ENCODE data around the gene GJD3.
"Not testable (repeated sequence)": the region's sequence is repeated elsewhere in the genome, so short reads cannot be mapped to it uniquely, and the experiment has no call there.

GJD3 gene

DNA sequence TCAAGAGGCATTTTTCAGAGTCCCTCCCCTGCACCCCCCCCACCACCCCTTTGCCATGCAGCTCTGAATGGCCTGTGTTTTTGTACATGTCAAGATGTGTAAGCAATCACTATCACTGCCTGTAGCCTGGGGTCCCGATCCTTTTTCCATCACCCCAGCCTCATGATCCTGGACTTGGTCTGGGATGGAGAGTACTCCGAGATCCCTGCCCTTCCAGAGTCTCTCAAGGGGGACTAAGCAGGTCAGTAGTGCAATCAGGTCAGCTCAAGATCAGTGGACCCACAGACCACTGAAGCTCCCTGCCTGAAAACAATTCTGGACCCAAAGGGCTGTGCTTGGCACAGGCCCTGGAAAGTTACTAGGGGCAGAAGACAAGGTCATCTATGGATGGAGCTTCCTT, 7.5 kb upstream of the GJD3 start:
- intact Hi-C loops (cut with DNase I; ENCODE audit: low total_unique reads) = no loop called here
- H3K27ac ChIP-seq = no peak overlapping the region
- no peak for DNase-seq
- H3K36me3 ChIP-seq = no peaks in the 10 kb centered on the region
- TF ChIP-seq CTCF (IDR thresholded peaks at IDR 0.05) = no peak
- no peaks in the 10 kb centered on the region for H3K4me1 ChIP-seq
- H3K4me3 ChIP-seq = no peak overlapping the region
- peaks cover 0 to 4% of the 10 kb centered on the region in 2 donors for H3K27me3 ChIP-seq
- no peaks in the 10 kb centered on the region for H3K9me3 ChIP-seq

GRCh38 chr17:40371261-40371929, 6.9 kb upstream of the GJD3 start:
- Histone ChIP-seq H3K27me3 (peaks cover 0 to 4% of the 10 kb centered on the region in 2 donors), H3K4me1 (no peaks in the 10 kb centered on the region), H3K4me3 (no peak overlapping the region), H3K36me3 (no peaks in the 10 kb centered on the region), H3K27ac (no peak overlapping the region), H3K9me3 (no peaks in the 10 kb centered on the region)
- intact Hi-C loops (cut with DNase I; ENCODE audit: low total_unique reads) = no loop called here
- TF ChIP-seq CTCF (IDR thresholded peaks at IDR 0.05) = no peak
- no peak for DNase-seq

DNA sequence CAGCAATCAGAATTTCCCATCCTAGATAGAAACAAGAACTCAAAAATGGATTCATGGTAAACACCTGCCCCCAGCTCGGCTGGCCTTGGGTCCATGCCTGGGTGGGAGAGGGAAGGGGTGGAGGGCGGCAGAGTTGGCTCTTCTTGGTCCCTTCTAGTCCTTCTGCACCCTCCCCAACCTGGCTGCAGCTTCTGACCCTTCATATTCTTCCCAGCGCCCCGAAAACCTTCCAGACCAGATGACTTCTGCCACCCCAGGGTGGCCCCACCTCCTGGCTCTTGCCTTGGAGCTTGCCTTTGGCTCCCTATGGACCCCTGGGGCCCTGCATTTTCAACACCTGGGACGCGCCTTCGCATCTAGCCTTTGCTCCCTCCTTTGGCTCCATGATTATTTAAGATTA, 5.4 kb upstream of the GJD3 start:
- Histone ChIP-seq H3K4me1 (no peaks in the 10 kb centered on the region), H3K36me3 (no peaks in the 10 kb centered on the region), H3K27ac (no peak overlapping the region), H3K4me3 (no peak overlapping the region), H3K27me3 (peaks cover 0 to 3% of the 10 kb centered on the region in 2 donors), H3K9me3 (no peaks in the 10 kb centered on the region)
- TF ChIP-seq CTCF (IDR thresholded peaks at IDR 0.05) = no peak
- no peak for DNase-seq
- intact Hi-C loops (cut with DNase I; ENCODE audit: low total_unique reads) = no loop called here

GRCh38 chr17:40367728-40368127, 3.2 kb upstream of the GJD3 start:
- H3K27ac ChIP-seq; H3K9me3 ChIP-seq; H3K27me3 ChIP-seq; H3K36me3 ChIP-seq; H3K4me3 ChIP-seq; intact Hi-C loops (cut with DNase I; ENCODE audit: low total_unique reads): not testable (repeated sequence)
- DNase-seq = peak in 1 of 2 donors; percentile 9
- peaks cover 0 to 13% (median 9%) of the 10 kb centered on the region in 4 donors for H3K4me1 ChIP-seq

GRCh38 chr17:40366861-40367518, 2.5 kb upstream of the GJD3 start:
- no peak overlapping the region for H3K27ac ChIP-seq
- intact Hi-C loops (cut with DNase I; ENCODE audit: low total_unique reads) = no loop called here
- H3K4me1 ChIP-seq = peaks cover 0 to 18% (median 12%) of the 10 kb centered on the region in 4 donors
- no peaks in the 10 kb centered on the region for H3K9me3 ChIP-seq
- peaks cover 0 to 12% of the 10 kb centered on the region in 2 donors for H3K27me3 ChIP-seq
- no peaks in the 10 kb centered on the region for H3K36me3 ChIP-seq
- no peak for TF ChIP-seq CTCF (IDR thresholded peaks at IDR 0.05)
- DNase-seq = peak in 1 of 2 donors; percentile 9
- H3K4me3 ChIP-seq = no peak overlapping the region

DNA sequence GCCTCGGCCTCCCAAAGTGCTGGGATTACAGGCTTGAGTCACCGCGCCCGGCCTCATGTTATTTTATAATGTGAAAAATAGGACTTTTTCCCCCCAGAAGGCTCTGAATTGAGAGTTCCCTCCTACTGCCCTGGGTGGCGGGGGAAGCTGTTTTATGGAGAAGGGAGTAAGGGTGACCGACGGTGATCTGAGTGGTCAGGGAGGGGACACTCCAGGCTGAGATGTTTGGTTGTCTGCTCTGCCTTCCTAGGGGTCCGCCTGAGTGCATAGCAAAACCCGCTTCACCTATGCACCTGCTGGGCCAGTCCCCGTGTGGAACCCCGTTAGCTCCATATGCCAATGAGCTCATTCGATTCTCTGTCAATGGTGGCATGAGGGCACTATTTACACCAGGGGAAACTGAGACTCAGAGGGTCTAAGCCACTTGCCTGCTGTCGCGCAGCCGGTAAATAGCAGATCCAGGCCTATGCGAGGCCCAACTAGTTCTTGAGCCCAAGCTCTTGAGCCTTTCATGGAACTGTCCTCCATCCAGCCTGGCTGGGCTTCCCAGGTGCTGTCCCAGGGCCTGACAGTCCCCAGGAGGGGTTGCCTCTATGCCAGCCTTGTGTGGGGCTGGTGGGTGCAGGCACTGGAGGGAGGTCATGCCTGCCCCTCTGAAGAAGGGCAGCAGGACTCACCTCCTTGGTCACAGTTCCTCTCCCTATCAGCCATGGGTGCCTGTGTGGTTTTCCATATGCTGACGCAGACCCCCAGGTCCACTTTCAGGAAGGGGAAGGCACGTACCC, 1.7 kb upstream of the GJD3 start:
- intact Hi-C loops (cut with DNase I; ENCODE audit: low total_unique reads) = no loop called here
- H3K36me3 ChIP-seq = no peaks in the 10 kb centered on the region
- H3K9me3 ChIP-seq = no peaks in the 10 kb centered on the region
- H3K27me3 ChIP-seq = peaks cover 0 to 15% of the 10 kb centered on the region in 2 donors
- no peak overlapping the region for H3K27ac ChIP-seq
- no peak for TF ChIP-seq CTCF (IDR thresholded peaks at IDR 0.05)
- H3K4me1 ChIP-seq = peaks cover 0 to 18% (median 12%) of the 10 kb centered on the region in 4 donors
- no peak for DNase-seq
- no peak overlapping the region for H3K4me3 ChIP-seq
